ENCODE data around the gene EXTL1. TPM values are rescaled to one million over a fixed set of nuclear protein-coding genes. Genes with fewer than 3 reads are reported as not detected.

Gene EXTL1
- 0.49 TPM in 1 of 2 replicates, not detected in the other for total RNA-seq

DNA sequence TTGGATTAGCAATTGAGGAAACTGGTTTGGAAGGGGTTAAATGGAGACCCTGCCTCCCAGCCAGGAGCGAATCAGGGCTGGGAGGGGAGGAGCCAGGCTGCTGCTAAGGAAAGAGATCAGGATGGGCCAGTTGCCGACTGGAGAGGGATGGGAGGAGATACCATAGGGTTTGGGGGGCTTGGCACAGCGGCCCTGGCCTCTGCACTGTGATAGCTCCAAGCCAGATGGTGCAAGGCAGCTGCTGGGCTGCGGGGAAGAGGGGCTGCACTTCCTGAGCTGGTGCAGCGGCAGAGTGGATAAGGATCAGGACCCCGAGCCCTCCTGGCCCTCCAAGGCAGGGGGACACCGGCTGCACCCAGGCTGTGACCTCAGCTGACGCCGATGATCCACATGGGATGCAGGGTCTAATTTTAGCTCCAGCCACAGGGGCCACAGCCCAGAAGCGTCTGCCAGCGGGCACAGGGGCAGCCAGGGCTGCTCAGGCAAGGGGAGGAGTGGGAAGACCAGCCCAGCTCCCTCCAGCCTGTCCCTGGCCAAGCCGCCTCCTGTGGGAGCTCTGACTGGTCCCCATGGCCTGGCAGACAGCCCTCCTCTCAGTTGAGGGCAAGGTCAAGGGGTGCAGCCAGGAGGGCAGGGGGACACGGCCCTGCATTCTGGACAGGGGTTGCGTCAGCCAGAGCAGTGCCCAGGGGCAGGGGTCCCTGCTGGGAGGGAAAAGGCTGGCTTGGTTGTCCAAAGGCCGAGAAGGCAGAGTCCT lies at the start of gene EXTL1:
EXTL1 (plus strand) TSS at position 129 of the 757 bp plus-strand sequence. CDS start 872 bp downstream, outside the sequence.

DNA sequence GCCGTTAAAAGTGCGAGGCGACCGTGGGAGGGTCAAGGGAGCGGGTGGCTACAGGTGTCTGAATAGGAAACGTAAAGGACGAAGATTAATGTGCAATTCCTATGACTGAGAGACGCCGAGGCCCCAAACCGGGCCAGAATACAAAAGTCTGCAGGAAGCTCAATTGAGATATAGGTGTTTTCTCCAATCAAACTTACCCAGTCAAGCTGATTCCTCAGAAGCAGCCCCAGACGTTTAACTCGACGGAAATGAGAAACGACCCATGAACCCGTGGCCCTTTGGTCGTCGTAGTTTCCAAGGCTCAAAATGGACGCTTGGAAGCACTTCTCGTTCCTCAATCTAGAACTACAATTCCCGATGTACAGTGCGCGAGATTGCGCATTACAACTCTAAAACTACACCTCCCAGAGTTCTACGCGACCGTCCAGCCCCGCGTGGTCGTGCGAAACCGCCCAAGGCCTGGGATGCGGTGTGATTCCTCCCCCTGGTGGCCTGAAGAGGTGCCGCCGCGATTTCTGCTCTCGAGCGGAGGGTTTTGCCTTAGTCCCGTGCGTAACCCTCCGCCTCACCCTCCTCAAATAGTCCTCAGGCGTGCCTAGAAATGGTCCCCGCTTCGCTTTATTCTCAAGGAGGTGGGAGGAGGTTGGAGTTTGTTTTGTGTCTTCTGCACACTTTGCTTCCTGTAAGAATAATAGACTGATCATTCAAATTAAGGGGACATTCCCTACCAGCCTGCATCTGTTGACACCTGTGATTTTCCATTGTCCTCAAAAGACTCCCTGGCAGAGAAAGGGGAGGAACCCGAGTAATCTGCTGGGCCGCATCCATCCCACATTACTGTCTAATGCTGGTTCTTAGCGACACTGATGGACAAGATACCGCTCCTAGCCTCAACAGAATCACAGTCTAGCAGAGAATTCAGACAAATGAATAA lies 23.5 kb upstream of the EXTL1 start, which contains the start of gene PAFAH2:
PAFAH2 (minus strand) TSS at position 236 of the 934 bp plus-strand sequence. CDS start 7,247 bp downstream, outside the sequence.

GRCh38 chr1:26045722-26046245 lies 24.2 kb downstream of the EXTL1 start, which contains the start of gene SLC30A2:
SLC30A2 (minus strand) TSS chr1:26046118; CDS start chr1:26045896, 222 bp downstream.

DNA sequence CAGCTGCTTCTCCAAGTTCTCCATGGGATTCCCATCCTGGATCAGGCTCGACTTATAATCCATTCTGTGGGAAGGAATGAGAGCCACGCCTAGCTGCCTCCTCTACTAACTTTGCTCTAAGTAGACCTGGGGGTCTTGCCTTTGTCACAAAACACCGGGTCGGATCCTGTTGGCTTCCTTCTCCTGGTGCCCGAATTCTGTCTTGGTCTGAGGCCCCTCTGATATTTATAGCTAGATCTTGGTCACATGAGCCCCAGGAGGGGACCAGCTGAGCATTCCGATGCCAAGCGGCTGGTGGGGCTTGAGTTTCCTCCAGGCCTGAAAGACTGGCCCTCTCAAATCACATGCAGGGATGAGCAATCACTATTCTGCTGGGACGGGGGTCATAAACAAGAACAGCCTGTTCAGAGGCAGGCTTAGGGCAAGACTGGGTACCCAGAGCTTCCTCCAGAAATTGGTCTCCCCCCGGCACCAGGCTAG lies 45.9 kb downstream of the EXTL1 start, which contains the start of gene TRIM63:
TRIM63 (minus strand) TSS at position 199 of the 480 bp plus-strand sequence; CDS start at position 63, 136 bp downstream.

Other genes starting within 250 kb of the EXTL1 start
- 46.3 and 51.6 TPM in 2 replicates for gene SELENON, start 221.6 kb upstream of the EXTL1 start, total RNA-seq
- gene MTFR1L, start 201.8 kb upstream of the EXTL1 start, total RNA-seq, result 38.6 and 43.1 TPM in 2 replicates
- 0.65 and 0.90 TPM in 2 replicates for gene AUNIP, start 162.3 kb upstream of the EXTL1 start, total RNA-seq
- 7.3 and 8.5 TPM in 2 replicates for gene PAQR7, start 146.1 kb upstream of the EXTL1 start, total RNA-seq
- gene STMN1, start 115.4 kb upstream of the EXTL1 start, total RNA-seq, result 13.6 and 19.1 TPM in 2 replicates
- gene PAFAH2, start 23.7 kb upstream of the EXTL1 start, total RNA-seq, result 3.1 and 10.3 TPM in 2 replicates
- not detected in 2 replicates for gene SLC30A2, start 24.3 kb downstream of the EXTL1 start, total RNA-seq
- gene TRIM63, start 45.9 kb downstream of the EXTL1 start, total RNA-seq, result not detected in 2 replicates
- 2.3 and 4.5 TPM in 2 replicates for gene PDIK1L, start 90.0 kb downstream of the EXTL1 start, total RNA-seq
- gene FAM110D, start 137.3 kb downstream of the EXTL1 start, total RNA-seq, result 0.36 TPM in 1 of 2 replicates, not detected in the other
- gene C1orf232, start 147.2 kb downstream of the EXTL1 start, total RNA-seq, result not detected in 2 replicates
- 32.2 and 51.1 TPM in 2 replicates for gene ZNF593, start 148.1 kb downstream of the EXTL1 start, total RNA-seq
- not detected in 2 replicates for gene ZNF593OS, start 150.1 kb downstream of the EXTL1 start, total RNA-seq
- gene CNKSR1, start 155.7 kb downstream of the EXTL1 start, total RNA-seq, result not detected in 2 replicates
- gene CATSPER4, start 168.8 kb downstream of the EXTL1 start, total RNA-seq, result not detected in 2 replicates
- 4.1 and 5.2 TPM in 2 replicates for gene CEP85, start 212.4 kb downstream of the EXTL1 start, total RNA-seq

Data from cardiac atrium fibroblast (primary cell).